Panc1 (cell line): Measurements from ENCODE around the gene CD58.

ENCODE experiments used
- POLR2AphosphoS5 ChIP-seq: IDR thresholded peaks from 2 replicates; pipeline ENCODE4 v1.6.1; 2012; ENCODE audit warnings: mild to moderate bottlenecking, low read depth, low read length, moderate library complexity
- TCF7L2 ChIP-seq: IDR thresholded peaks from 2 replicates; pipeline ENCODE4 v1.6.1; 2011; ENCODE audit warnings: mild to moderate bottlenecking, low read depth, low read length, inconsistent platforms
- TF ChIP-seq, protein P1 (sequence below): fragments of 450-650 bp; IDR thresholded peaks from 2 replicates; pipeline ENCODE4 v1.5.1; 2017; ENCODE audit warnings: mild to moderate bottlenecking

DNA sequence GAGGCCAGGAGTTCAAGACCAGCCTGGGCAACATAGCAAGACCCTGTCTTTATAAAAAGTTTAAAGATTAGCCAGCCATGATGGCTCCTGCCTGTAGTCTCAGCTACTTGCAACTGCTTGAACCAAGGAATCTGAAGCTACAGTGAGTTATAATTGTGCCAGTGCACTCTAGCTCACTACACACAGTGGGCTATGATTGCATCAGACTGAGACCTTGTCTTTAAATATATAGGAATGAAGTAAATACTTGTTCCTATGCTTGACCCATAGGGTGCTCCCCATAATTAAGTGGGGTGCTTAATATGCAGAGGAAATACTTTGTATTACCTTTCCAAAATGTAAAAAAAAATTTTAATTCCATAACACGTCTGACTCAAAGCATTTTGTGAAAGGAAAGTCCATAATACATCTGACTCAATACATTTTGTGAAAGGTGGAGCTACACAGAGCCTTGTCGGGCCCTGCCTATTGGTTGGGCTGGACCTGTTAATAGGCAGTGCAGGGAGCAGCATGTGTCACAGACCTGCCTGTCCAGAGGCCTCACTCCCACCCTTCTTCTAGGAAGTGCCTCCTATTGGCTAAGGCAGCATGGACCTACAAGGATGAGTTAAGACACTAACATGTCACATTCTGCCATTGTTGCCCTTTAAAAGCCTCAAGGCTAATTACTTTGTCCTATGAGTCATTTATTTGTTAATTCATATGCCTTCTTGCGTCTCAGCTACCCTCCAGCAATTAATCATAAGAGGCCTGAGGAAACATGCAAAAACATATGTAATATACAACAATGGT lies 33.6 kb downstream of the CD58 start:
- TF ChIP-seq, protein P1, sequence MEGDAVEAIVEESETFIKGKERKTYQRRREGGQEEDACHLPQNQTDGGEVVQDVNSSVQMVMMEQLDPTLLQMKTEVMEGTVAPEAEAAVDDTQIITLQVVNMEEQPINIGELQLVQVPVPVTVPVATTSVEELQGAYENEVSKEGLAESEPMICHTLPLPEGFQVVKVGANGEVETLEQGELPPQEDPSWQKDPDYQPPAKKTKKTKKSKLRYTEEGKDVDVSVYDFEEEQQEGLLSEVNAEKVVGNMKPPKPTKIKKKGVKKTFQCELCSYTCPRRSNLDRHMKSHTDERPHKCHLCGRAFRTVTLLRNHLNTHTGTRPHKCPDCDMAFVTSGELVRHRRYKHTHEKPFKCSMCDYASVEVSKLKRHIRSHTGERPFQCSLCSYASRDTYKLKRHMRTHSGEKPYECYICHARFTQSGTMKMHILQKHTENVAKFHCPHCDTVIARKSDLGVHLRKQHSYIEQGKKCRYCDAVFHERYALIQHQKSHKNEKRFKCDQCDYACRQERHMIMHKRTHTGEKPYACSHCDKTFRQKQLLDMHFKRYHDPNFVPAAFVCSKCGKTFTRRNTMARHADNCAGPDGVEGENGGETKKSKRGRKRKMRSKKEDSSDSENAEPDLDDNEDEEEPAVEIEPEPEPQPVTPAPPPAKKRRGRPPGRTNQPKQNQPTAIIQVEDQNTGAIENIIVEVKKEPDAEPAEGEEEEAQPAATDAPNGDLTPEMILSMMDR, result no peak
- TF ChIP-seq TCF7L2 (no peak), POLR2AphosphoS5 (no peak)
